ENCODE results near the gene KRTAP2-4. TPM values are rescaled to one million over a fixed set of nuclear protein-coding genes. Genes with fewer than 3 reads are reported as not detected.
"Not testable (repeated sequence)": the region's sequence is repeated elsewhere in the genome, so short reads cannot be mapped to it uniquely, and the experiment has no call there.

Gene KRTAP2-4
- total RNA-seq, 2 donors from 2014 or later = not detected

GRCh38 chr17:41103896-41104295 is 38.2 kb upstream of the KRTAP2-4 start:
- ATAC-seq (ENCODE audit: insufficient number of reproducible peaks, low FRiP score, low read depth) (no peak), DNase-seq (ENCODE audit: low spot score) (no peak)
- Histone ChIP-seq H3K4me1 (ENCODE audit: control insufficient read depth in 1 of 2, low read depth in 2 of 2) (no peaks in the 10 kb centered on the region), H3K4me3 (no peak overlapping the region), H3K27ac (no peak overlapping the region), H3K36me3 (no peaks in the 10 kb centered on the region), H3K9me3 (no peaks in the 10 kb centered on the region), H3K27me3 (replicated peaks; ENCODE audit: insufficient read depth) (no peaks in the 10 kb centered on the region)
- TF ChIP-seq CTCF (IDR thresholded peaks at IDR 0.05) = no peak

GRCh38 chr17:41101586-41102259 is 36.0 kb upstream of the KRTAP2-4 start, which contains the start of gene KRTAP4-16:
Gene KRTAP4-16 (minus strand): TSS chr17:41102209. CDS start chr17:41102209, 0 bp downstream.
- ATAC-seq (ENCODE audit: insufficient number of reproducible peaks, low FRiP score, low read depth) = no peak
- Histone ChIP-seq H3K4me3 (no peak within 1 kb of the TSS), H3K4me1 (ENCODE audit: control insufficient read depth in 1 of 2, low read depth in 2 of 2) (no peaks in the 10 kb centered on the region), H3K36me3 (no peaks in the 10 kb centered on the region), H3K9me3 (no peaks in the 10 kb centered on the region), H3K27ac (no peak within 1 kb of the TSS), H3K27me3 (replicated peaks; ENCODE audit: insufficient read depth) (no peaks in the 10 kb centered on the region)
- TF ChIP-seq CTCF (IDR thresholded peaks at IDR 0.05) = no peak
- no peak for DNase-seq (ENCODE audit: low spot score)

- not testable (repeated sequence) for H3K9me3 ChIP-seq; DNase-seq (ENCODE audit: low spot score); H3K4me3 ChIP-seq; H3K36me3 ChIP-seq; ATAC-seq (ENCODE audit: insufficient number of reproducible peaks, low FRiP score, low read depth); H3K4me1 ChIP-seq (ENCODE audit: control insufficient read depth in 1 of 2, low read depth in 2 of 2); H3K27ac ChIP-seq; H3K27me3 ChIP-seq (replicated peaks; ENCODE audit: insufficient read depth)
Measured at GRCh38 chr17:41099682-41100480, 34.2 kb upstream of the KRTAP2-4 start.

GRCh38 chr17:41098481-41098880 is 32.8 kb upstream of the KRTAP2-4 start:
- no peak overlapping the region for H3K4me3 ChIP-seq
- no peaks in the 10 kb centered on the region for H3K9me3 ChIP-seq
- TF ChIP-seq CTCF (IDR thresholded peaks at IDR 0.05) = no peak
- no peaks in the 10 kb centered on the region for H3K4me1 ChIP-seq (ENCODE audit: control insufficient read depth in 1 of 2, low read depth in 2 of 2)
- no peaks in the 10 kb centered on the region for H3K36me3 ChIP-seq
- no peak overlapping the region for H3K27ac ChIP-seq
- no peak for ATAC-seq (ENCODE audit: insufficient number of reproducible peaks, low FRiP score, low read depth)
- no peak for DNase-seq (ENCODE audit: low spot score)
- H3K27me3 ChIP-seq (replicated peaks; ENCODE audit: insufficient read depth) = no peaks in the 10 kb centered on the region

- H3K4me1 ChIP-seq (ENCODE audit: control insufficient read depth in 1 of 2, low read depth in 2 of 2) = no peaks in the 10 kb centered on the region
- DNase-seq (ENCODE audit: low spot score) (no peak), ATAC-seq (ENCODE audit: insufficient number of reproducible peaks, low FRiP score, low read depth) (no peak)
- H3K4me3 ChIP-seq = no peak within 1 kb of the TSS
- no peaks in the 10 kb centered on the region for H3K36me3 ChIP-seq
- H3K27me3 ChIP-seq (replicated peaks; ENCODE audit: insufficient read depth) = no peaks in the 10 kb centered on the region
- H3K27ac ChIP-seq = no peak within 1 kb of the TSS
- no peaks in the 10 kb centered on the region for H3K9me3 ChIP-seq
- no peak for TF ChIP-seq CTCF (IDR thresholded peaks at IDR 0.05)
Measured at GRCh38 chr17:41098042-41098441, 32.4 kb upstream of the KRTAP2-4 start, which contains the start of gene KRTAP4-8. Gene KRTAP4-8 (minus strand): TSS chr17:41098142. CDS start chr17:41098084, 58 bp downstream.
